GM10248 (cell line): Measurements from ENCODE around the gene PTPRG.

Experiments
- CTCF ChIA-PET: fragments of 300-600 bp; sonication (Branson Sonifier 250); formaldehyde crosslinking; extraction: SDS; loops from one replicate; lab custom pipeline; 2021; ENCODE audit warnings: antibody characterized with exemption; lab: Yijun Ruan, JAX
- POLR2A ChIA-PET: fragments of 350-650 bp; sonication (Branson Sonifier 250); formaldehyde crosslinking; extraction: SDS; loops from one replicate; lab custom pipeline; 2020; ENCODE audit warnings: antibody characterized with exemption; lab: Yijun Ruan, JAX
- DNase-seq: peaks from one replicate; pipeline ENCODE4 v3.0.0; 2012; ENCODE audit errors: extremely low spot score
- TF ChIP-seq, protein P1 (sequence below): IDR thresholded peaks from 2 replicates; pipeline ENCODE4 v1.5.1; 2012; ENCODE audit warnings: mild to moderate bottlenecking, low read depth; ENCODE audit errors: extremely low read depth, missing control alignments, control extremely low read depth

PTPRG gene

DNA sequence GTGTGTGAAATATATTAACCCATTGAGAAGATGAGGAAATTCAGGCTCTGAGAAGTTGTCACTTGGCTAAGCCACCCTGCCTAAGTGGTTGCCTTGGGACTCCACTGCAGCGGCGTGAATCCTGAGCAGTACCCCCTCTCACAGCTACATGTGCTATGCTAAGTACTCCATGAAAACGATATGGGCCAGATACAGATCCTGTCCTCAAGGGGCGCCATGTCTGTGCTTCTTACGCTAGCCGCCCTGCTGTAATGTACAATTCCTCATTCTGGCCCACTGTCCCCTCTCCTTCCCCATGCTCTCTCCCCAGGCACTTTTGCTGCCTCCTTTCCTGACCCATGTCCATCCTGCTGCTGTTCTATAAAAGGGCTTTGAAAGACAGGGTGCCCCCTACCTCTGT lies 671.7 kb downstream of the PTPRG start:
- ChIA-PET POLR2A (no interaction called here), CTCF (no interaction called here)
- no peak for DNase-seq

DNA sequence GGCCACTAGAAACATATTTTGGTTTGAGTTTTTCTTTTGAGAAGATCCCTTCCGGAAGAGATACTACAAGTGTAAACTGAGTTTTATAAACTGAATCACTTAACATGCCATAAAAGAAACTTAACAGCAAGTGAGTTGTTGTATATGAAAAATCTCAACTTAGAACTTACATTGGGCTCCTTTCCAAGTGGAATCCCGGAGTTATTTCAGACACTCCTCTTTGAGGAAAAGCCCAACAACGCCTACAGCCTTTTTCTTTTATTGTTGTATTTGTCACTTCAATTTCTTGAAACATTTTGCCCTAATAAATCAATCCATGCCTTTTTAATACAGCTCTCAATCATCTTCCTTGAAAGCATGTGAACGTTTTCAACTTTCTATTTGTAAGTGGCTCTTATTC lies 674.6 kb downstream of the PTPRG start:
- no peak for DNase-seq
- POLR2A ChIA-PET, result no interaction called here
- TF ChIP-seq, protein P1, sequence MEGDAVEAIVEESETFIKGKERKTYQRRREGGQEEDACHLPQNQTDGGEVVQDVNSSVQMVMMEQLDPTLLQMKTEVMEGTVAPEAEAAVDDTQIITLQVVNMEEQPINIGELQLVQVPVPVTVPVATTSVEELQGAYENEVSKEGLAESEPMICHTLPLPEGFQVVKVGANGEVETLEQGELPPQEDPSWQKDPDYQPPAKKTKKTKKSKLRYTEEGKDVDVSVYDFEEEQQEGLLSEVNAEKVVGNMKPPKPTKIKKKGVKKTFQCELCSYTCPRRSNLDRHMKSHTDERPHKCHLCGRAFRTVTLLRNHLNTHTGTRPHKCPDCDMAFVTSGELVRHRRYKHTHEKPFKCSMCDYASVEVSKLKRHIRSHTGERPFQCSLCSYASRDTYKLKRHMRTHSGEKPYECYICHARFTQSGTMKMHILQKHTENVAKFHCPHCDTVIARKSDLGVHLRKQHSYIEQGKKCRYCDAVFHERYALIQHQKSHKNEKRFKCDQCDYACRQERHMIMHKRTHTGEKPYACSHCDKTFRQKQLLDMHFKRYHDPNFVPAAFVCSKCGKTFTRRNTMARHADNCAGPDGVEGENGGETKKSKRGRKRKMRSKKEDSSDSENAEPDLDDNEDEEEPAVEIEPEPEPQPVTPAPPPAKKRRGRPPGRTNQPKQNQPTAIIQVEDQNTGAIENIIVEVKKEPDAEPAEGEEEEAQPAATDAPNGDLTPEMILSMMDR, result no peak
- CTCF ChIA-PET, result interaction anchor here (1.6 kb wide), 1 partner anchor 10 kb away, joined by 3 read pairs; no protein-coding TSS in a partner anchor

More for the DNA sequence above, 671.7 kb downstream of the PTPRG start:
- TF ChIP-seq, protein P1, result no peak

DNA sequence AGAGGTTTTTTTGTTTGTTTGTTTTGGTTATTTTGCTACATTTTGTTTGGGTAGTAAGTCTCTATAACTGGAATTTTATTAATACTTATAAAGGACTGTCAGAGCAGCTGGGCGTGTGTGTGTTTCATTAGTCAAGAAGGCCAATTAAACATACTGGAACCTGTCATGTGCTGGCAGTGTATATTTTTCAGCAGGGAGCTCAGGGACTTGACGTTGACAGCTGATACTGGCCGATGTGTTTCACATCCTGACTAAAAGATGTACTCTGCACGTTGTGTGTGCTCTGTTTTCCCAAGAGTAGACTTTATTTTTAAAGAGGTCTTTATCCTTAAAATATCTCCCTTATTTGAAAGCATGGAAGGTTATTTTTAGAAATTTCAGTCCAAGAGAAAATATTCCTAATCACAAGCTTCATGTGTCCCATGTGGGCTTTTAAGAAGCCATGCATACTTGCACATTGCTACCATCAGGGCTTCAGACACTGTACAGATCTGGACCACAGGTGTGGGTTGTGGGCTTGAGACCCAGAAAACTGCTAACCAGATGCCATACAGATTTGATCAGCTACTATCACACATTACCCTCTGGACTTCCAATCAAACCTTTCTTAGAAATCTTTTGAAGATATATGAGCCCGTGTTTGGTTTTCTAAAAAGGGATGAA lies 676.0 kb downstream of the PTPRG start:
- ChIA-PET CTCF (interaction anchor here (1.1 to 1.4 kb wide), 2 partner anchors 8 to 17 kb away, joined by 3 to 4 read pairs; no protein-coding TSS in a partner anchor), POLR2A (no interaction called here)
- TF ChIP-seq, protein P1, result no peak
- DNase-seq, result no peak

DNA sequence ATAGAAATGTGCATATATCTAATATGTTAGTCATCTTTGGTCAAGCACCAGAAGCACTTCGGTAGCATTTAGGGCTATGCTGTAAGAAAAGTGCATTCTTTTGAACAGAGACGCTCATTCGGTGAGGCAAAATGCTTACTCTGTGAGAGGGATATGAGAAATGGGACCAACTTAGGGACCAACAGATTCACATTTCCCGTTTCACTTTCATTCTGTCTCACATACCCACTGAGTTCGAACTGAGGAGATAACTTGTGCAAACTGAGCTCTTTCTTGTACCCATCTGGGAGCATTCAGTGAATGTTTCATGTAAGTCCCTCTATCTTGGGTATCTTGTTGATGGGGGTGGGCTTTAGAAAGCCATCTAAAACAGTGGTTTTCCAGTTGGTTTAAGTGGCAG lies 676.6 kb downstream of the PTPRG start:
- ChIA-PET CTCF (interaction anchor here (1.1 to 1.4 kb wide), 2 partner anchors 9 to 17 kb away, joined by 3 to 4 read pairs; no protein-coding TSS in a partner anchor), POLR2A (no interaction called here)
- TF ChIP-seq, protein P1, result no peak
- DNase-seq, result no peak

DNA sequence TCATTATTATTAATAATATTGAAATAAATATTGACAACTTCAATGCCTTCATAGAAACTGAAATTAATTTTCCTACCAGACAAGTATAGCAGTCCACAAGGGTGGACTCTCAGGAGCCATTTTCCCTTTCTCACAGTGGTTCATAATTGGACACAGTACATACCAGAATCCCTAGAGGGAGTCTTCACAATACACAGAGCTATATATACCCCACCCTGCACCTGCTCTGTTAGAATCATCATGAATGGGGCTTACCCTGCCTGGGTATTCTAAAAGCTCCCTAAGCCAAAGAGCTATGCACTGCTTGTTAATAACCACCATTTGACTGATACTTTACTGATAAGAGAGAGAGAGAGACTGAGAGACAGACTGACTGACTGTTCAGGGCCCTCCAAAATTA lies 677.1 kb downstream of the PTPRG start:
- ChIA-PET POLR2A (no interaction called here), CTCF (interaction anchor here (0.7 to 1.4 kb wide), 3 partner anchors 9 to 16 kb away, joined by 3 to 4 read pairs (median 3); no protein-coding TSS in a partner anchor)
- TF ChIP-seq, protein P1, result no peak

DNA sequence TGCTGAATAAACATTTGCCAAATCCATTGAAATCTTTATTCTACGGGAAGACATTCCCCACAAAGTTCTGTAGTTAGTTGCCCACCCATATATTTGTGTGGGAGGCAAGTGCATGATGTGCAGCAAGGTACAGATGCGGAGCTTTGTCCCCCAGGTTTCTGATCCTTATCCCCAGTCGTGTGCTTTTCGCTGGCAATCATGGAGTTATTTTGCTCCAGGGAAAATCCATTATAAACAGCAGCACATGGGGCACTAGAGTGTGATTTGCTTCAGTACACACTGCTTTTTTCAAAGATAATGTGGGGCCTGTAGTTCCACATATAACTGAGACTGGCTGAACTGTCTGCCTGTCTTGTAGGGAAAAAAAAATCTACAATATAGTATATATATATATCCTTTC lies 679.9 kb downstream of the PTPRG start:
- DNase-seq, result no peak
- TF ChIP-seq, protein P1, result no peak
- CTCF ChIA-PET, result no interaction called here
- POLR2A ChIA-PET, result no interaction called here

More for the DNA sequence above, 677.1 kb downstream of the PTPRG start:
- no peak for DNase-seq
